Stomach (tissue), 19 donors: Measurements from ENCODE around the gene ULK4. TPM values are rescaled to one million over a fixed set of nuclear protein-coding genes. Genes with fewer than 3 reads are reported as not detected.
A peak's percentile ranks its signal among the peaks of the same experiment; 100 is the strongest.

ENCODE experiments used
- DNase-seq, 2 donors: peaks; one replicate each; pipeline versions ENCODE4 v3.0.0 to v3.0.0-alpha.2; 2013 to 2019
- H3K27ac ChIP-seq, 5 donors: fragments of 200-600 bp in 4 of 5; sonication (generic) in 4 of 5; one replicate each; pipeline ENCODE4 v1.5.1; 2013 to 2019; ENCODE audit warnings: mild to moderate bottlenecking in 1 of 5, moderate library complexity in 1 of 5
- H3K27me3 ChIP-seq, 3 donors: fragments of 200-600 bp; sonication (generic); one replicate each; pipeline ENCODE4 v1.5.1; 2017 to 2019; ENCODE audit warnings: mixed run types in 1 of 3
- H3K36me3 ChIP-seq, 4 donors: fragments of 200-600 bp; sonication (generic); 1 replicate in 3 of 4; 2 replicates in 1 of 4; pipeline ENCODE4 v1.5.1; 2016 to 2019
- H3K4me1 ChIP-seq, 4 donors: fragments of 200-600 bp; sonication (generic); one replicate each; pipeline ENCODE4 v1.5.1; 2016 to 2019
- H3K4me3 ChIP-seq, 4 donors: fragments of 200-600 bp; sonication (generic) in 3 of 4; one replicate each; pipeline ENCODE4 v1.5.1; 2016 to 2019; ENCODE audit warnings: mild to moderate bottlenecking in 1 of 4
- H3K9me3 ChIP-seq, 4 donors: fragments of 200-600 bp; sonication (generic); one replicate each; pipeline ENCODE4 v1.5.1; 2016 to 2019
- CTCF ChIP-seq, 7 experiments: fragments of 450-650 bp in 4 of 7; fragments of 200-600 bp in 3 of 7; sonication (generic) in 3 of 7; IDR thresholded peaks; one replicate each; pipeline ENCODE4 v1.5.1; 2016 to 2019; ENCODE audit warnings: antibody characterized with exemption in 7 of 7, control low read depth in 2 of 7, mild to moderate bottlenecking in 1 of 7
- EP300 ChIP-seq: sonication (generic); formaldehyde crosslinking; IDR thresholded peaks from one replicate; pipeline ENCODE4 v1.6.1; 2017; ENCODE audit warnings: antibody characterized with exemption
- POLR2A ChIP-seq, 4 donors: fragments of 450-650 bp; IDR thresholded peaks; one replicate each; pipeline ENCODE4 v1.6.1; 2016; ENCODE audit warnings: antibody characterized with exemption in 4 of 4, control low read depth in 2 of 4, mild to moderate bottlenecking in 1 of 4, moderate library complexity in 1 of 4
- POLR2AphosphoS5 ChIP-seq, 3 donors: sonication (generic); formaldehyde crosslinking; IDR thresholded peaks; one replicate each; pipeline ENCODE4 v1.6.1; 2016; ENCODE audit warnings: antibody characterized with exemption in 3 of 3
- WGBS, 5 donors: extraction: QIAGEN DNeasy Blood & Tissue Kit in 3 of 5; methylation state at CpG; one replicate each; pipeline versions ENCODE4 v1.1.5 to v1.1.7; 2013 to 2018; 5-methylcytosine and 5-hydroxymethylcytosine counted together
- intact Hi-C: fragments of 100-400 bp; cut with DNase I; formaldehyde crosslinking; loops from one replicate; pipeline ENCODE4 v1.15.1; 2023; ENCODE audit warnings: low total_unique reads
- long read RNA-seq, 10 donors: transcript quantifications; one replicate each; lab custom pipeline, GENCODE V29; 2026
- polyA plus RNA-seq, 3 donors: library from polyadenylated mRNA; stranded (reverse); fragments of 200-250 nt; gene quantifications; one replicate each; pipeline ENCODE4 v1.2.3, GENCODE V29; 2013
- total RNA-seq, 5 donors: library from RNA; depleted of rRNA; stranded (reverse); fragments of >200 nt; gene quantifications; one replicate each; pipeline versions ENCODE4 v1.1.0 to v1.2.3, GENCODE V29; 2014 to 2016
- donor health status: healthy with polysubstance abuse.
- donor health status: Bipolar disorder and iron deficiency.
- donor health status: healthy.

The ULK4 gene
- 100 to 1,000 TPM in 1 of 5 donors, 10 to 100 TPM in 3, 1 to 10 TPM in 1; 2.3 to 150 (median 12.9) TPM for total RNA-seq
- polyA plus RNA-seq = 1 to 10 TPM; 1.6 to 3.1 (median 3.1) TPM
- long read RNA-seq, donor 1, partial matches to known transcripts = 0 of 1 reads
- long read RNA-seq, donor 1, other reads (novel, unspliced or antisense) = 0 of 1 reads
- long read RNA-seq, donor 2 = 0 reads
- long read RNA-seq, donor 3 = 0 reads
- long read RNA-seq, donor 4 = 0 reads
- long read RNA-seq, donor 5 = 0 reads
- long read RNA-seq, donor 6 = 0 reads
- long read RNA-seq, donor 7 = 0 reads
- long read RNA-seq, donor 8 = 0 reads
- long read RNA-seq, donor 9 = 0 reads
- long read RNA-seq, donor 10 = 0 reads

- Histone ChIP-seq H3K9me3 (no peaks in the 10 kb centered on the region), H3K27me3 (no peaks in the 10 kb centered on the region), H3K27ac (peak within 1 kb of the TSS; percentile 75 to 89 (median 85)), H3K36me3 (no peaks in the 10 kb centered on the region), H3K4me1 (peaks cover 9 to 17% (median 12%) of the 10 kb centered on the region in 4 donors), H3K4me3 (peak within 1 kb of the TSS; percentile 80 to 98 (median 92))
- intact Hi-C loops = no loop called here
- TF ChIP-seq POLR2AphosphoS5 (IDR thresholded peaks at IDR 0.05) (peak; percentile 68 to 94 (median 71)), POLR2A (IDR thresholded peaks at IDR 0.05) (no peak)
- WGBS, 5 donors = 0 to 1% (median 0%) methylated on average over 37 to 58 of the region's 58 CpGs
- peak; percentile 96 to 100 for DNase-seq
Observed at GRCh38 chr3:41961751-41962679, at the start of gene ULK4. Gene ULK4 (minus strand): TSS chr3:41962103. CDS start chr3:41954759, 7,344 bp downstream.

DNA sequence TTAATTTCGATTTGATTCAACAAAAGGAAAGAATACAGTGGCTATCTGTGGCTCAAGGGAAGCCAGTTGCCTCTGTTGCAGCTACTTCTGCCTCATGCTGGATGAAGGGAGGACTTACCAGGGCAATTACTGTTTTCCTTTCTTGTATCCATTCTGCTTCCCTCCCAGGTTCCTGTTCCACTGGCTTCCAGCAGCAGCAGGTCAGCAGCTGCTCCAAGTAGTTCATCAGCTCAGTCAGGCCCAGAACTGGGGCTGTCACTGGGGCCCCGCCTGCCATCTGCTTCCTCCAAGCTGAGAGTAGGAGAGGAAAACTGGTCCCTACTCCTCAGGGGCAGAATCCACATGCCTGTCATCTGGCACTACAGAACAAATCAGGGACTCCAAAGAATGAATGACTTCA is 48.6 kb upstream of the ULK4 start:
- no peak for TF ChIP-seq CTCF (IDR thresholded peaks at IDR 0.05)
- no peak for TF ChIP-seq EP300
- TF ChIP-seq POLR2A (IDR thresholded peaks at IDR 0.05) = no peak
- TF ChIP-seq POLR2AphosphoS5 (IDR thresholded peaks at IDR 0.05) = no peak
- intact Hi-C loops = no loop called here
- WGBS, 5 donors = 36 to 50% (median 39%) methylated on average over 2 of the region's 2 CpGs
- no peaks in the 10 kb centered on the region for H3K27me3 ChIP-seq
- no peaks in the 10 kb centered on the region for H3K9me3 ChIP-seq
- no peak overlapping the region for H3K4me3 ChIP-seq
- no peaks in the 10 kb centered on the region for H3K36me3 ChIP-seq
- H3K27ac ChIP-seq = peak overlapping the region in 1 of 5 donors; percentile 4
- peak in 1 of 2 donors; percentile 61 for DNase-seq
- peaks cover 10 to 24% (median 19%) of the 10 kb centered on the region in 4 donors for H3K4me1 ChIP-seq

- TF ChIP-seq POLR2AphosphoS5 (IDR thresholded peaks at IDR 0.05) (no peak), CTCF (IDR thresholded peaks at IDR 0.05) (no peak), EP300 (no peak), POLR2A (IDR thresholded peaks at IDR 0.05) (no peak)
- H3K4me1 ChIP-seq = peaks cover 3 to 13% (median 8%) of the 10 kb centered on the region in 4 donors
- intact Hi-C loops = no loop called here
- no peaks in the 10 kb centered on the region for H3K9me3 ChIP-seq
- no peak for DNase-seq
- no peaks in the 10 kb centered on the region for H3K27me3 ChIP-seq
- WGBS, 5 donors = 88 to 97% (median 94%) methylated on average over 4 of the region's 4 CpGs
- H3K36me3 ChIP-seq = no peaks in the 10 kb centered on the region
- H3K27ac ChIP-seq = no peak overlapping the region
- no peak overlapping the region for H3K4me3 ChIP-seq
Observed at GRCh38 chr3:42009456-42009855, 47.6 kb upstream of the ULK4 start.

GRCh38 chr3:42007785-42008184 is 45.9 kb upstream of the ULK4 start:
- Histone ChIP-seq H3K27ac (no peak overlapping the region), H3K36me3 (no peaks in the 10 kb centered on the region), H3K4me3 (no peak overlapping the region), H3K4me1 (peaks cover 0 to 8% (median 3%) of the 10 kb centered on the region in 4 donors), H3K27me3 (no peaks in the 10 kb centered on the region), H3K9me3 (no peaks in the 10 kb centered on the region)
- TF ChIP-seq POLR2A (IDR thresholded peaks at IDR 0.05) = no peak
- intact Hi-C loops = no loop called here
- DNase-seq = no peak
- WGBS, 5 donors = 78 to 93% (median 89%) methylated on average over 3 of the region's 3 CpGs

GRCh38 chr3:42005401-42005800 is 43.5 kb upstream of the ULK4 start:
- TF ChIP-seq EP300 (no peak), CTCF (IDR thresholded peaks at IDR 0.05) (no peak), POLR2AphosphoS5 (IDR thresholded peaks at IDR 0.05) (no peak), POLR2A (IDR thresholded peaks at IDR 0.05) (no peak)
- no peak for DNase-seq
- Histone ChIP-seq H3K36me3 (no peaks in the 10 kb centered on the region), H3K27me3 (no peaks in the 10 kb centered on the region), H3K27ac (no peak overlapping the region), H3K9me3 (no peaks in the 10 kb centered on the region), H3K4me3 (no peak overlapping the region), H3K4me1 (no peaks in the 10 kb centered on the region)
- intact Hi-C loops = no loop called here
- 63 to 71% (median 69%) methylated on average over 4 of the region's 4 CpGs for WGBS, 5 donors
